Ovary (tissue), 9 donors: ENCODE data around the gene PTCH1. TPM values are rescaled to one million over a fixed set of nuclear protein-coding genes. Genes with fewer than 3 reads are reported as not detected.

Experiments
- DNase-seq, 5 donors: peaks; one replicate each; pipeline ENCODE4 v3.0.0-alpha.2; 2019 to 2020
- H3K27ac ChIP-seq, 2 donors: fragments of 200-600 bp; one replicate each; pipeline versions ENCODE4 v1.5.1 to v1.8.0; 2019 to 2022
- H3K27me3 ChIP-seq: fragments of 200-600 bp; one replicate; pipeline ENCODE4 v1.8.0; 2022
- H3K36me3 ChIP-seq: fragments of 200-600 bp; sonication (generic); one replicate; pipeline ENCODE4 v1.5.1; 2019
- H3K4me1 ChIP-seq: one replicate; pipeline ENCODE4 v1.8.1; 2013; ENCODE audit warnings: mild to moderate bottlenecking, moderate library complexity; ENCODE audit not compliant: insufficient read depth
- H3K4me3 ChIP-seq: fragments of 200-600 bp; sonication (generic); one replicate; pipeline ENCODE4 v1.5.1; 2017
- H3K9me3 ChIP-seq, 2 donors: fragments of 200-600 bp in 1 of 2; sonication (generic) in 1 of 2; one replicate each; pipeline versions ENCODE4 v1.5.1 to v1.8.1; 2013 to 2019; ENCODE audit warnings: mild to moderate bottlenecking in 1 of 2, moderate library complexity in 1 of 2
- EP300 ChIP-seq: sonication (generic); formaldehyde crosslinking; IDR thresholded peaks from one replicate; pipeline ENCODE4 v1.6.1; 2017; ENCODE audit warnings: antibody characterized with exemption
- POLR2A ChIP-seq: fragments of 450-650 bp; IDR thresholded peaks from one replicate; pipeline ENCODE4 v1.6.1; 2017; ENCODE audit warnings: antibody characterized with exemption, mild to moderate bottlenecking, moderate library complexity
- WGBS, 3 donors: extraction: QIAGEN DNeasy Blood & Tissue Kit in 1 of 3; methylation state at CpG; one replicate each; pipeline versions ENCODE4 v1.1.5 to v1.1.7; 2013 to 2017; 5-methylcytosine and 5-hydroxymethylcytosine counted together
- intact Hi-C, 4 donors: fragments of 100-400 bp; cut with DNase I; formaldehyde crosslinking; loops; one replicate each; pipeline versions ENCODE4 v1.11.0 to v1.15.1; 2022 to 2023
- polyA plus RNA-seq, 2 donors: library from polyadenylated mRNA; stranded (reverse); fragments of 200-250 nt in 1 of 2; fragments of 350-450 nt in 1 of 2; fragmentation: Illumina TruSeq in 1 of 2; extraction: RNeasy Lipid Tissue Mini Kit (QIAGEN cat#74804) in 1 of 2; gene quantifications; one replicate each; pipeline ENCODE4 v1.2.3, GENCODE V29; 2013 to 2014
- total RNA-seq, 7 donors: library from RNA; depleted of rRNA in 2 of 7; stranded (reverse); fragments of >200 nt in 2 of 7; fragmentation: NEBNext Ultra II Directional in 3 of 7; extraction: Animal tissue kit (Norgen Biotek cat#: 25700) in 3 of 7; gene quantifications; one replicate each; pipeline versions ENCODE4 v1.1.0 to v1.2.4, GENCODE V29; 2016 to 2023
- TF ChIP-seq, protein P1 (sequence below), 3 donors: fragments of 450-650 bp in 2 of 3; fragments of 200-600 bp in 1 of 3; IDR thresholded peaks; one replicate each; pipeline versions ENCODE4 v1.5.1 to v1.8.0; 2016 to 2022; ENCODE audit warnings: antibody characterized with exemption in 3 of 3, mild to moderate bottlenecking in 1 of 3
- donor health status: DM: no; HTN: no; CAD: no; lungs with moderate emphysema.
- donor health status: DM: no; HTN: no; CAD: no.
- donor health status: Bipolar disorder and iron deficiency.
- donor health status: DM: yes; HTN: yes; CAD: no.
- donor health status: DM: no; HTN: no; CAD: no.
- donor health status: DM: yes; HTN: yes; CAD: no.

The PTCH1 gene
- total and polyA plus RNA-seq, 9 donors: 6.4 to 24.3 (median 13.5) TPM

DNA sequence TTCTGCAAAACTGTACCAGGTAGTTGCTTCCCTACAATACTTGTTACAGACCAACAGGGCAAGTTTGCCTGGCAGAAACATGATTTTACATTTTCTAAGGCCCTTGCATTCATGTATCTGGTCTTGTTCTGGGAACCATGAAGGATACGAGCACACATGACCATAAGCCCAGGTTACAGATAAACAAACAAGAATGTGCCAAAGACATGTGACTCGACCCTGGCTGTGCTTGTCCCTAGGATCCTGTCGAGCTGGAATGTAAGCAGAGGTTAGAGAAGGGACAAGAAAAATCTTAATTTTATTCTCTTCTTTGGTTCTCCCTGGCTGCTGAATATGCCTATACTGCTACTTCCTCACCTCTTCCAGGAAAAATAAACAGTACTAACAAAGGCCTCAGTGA, 32.5 kb downstream of the PTCH1 start:
- Histone ChIP-seq H3K4me1 (peaks cover 27% of the 10 kb centered on the region), H3K9me3 (no peaks in the 10 kb centered on the region), H3K4me3 (no peak overlapping the region), H3K27ac (no peak overlapping the region), H3K27me3 (no peaks in the 10 kb centered on the region), H3K36me3 (no peaks in the 10 kb centered on the region)
- 53 to 77% (median 65%) methylated on average over 3 of the region's 3 CpGs for WGBS, 3 donors
- no peak for DNase-seq
- intact Hi-C loops: no loop called here
- no peak for TF ChIP-seq POLR2A
- no peak for TF ChIP-seq EP300
- TF ChIP-seq, protein P1, sequence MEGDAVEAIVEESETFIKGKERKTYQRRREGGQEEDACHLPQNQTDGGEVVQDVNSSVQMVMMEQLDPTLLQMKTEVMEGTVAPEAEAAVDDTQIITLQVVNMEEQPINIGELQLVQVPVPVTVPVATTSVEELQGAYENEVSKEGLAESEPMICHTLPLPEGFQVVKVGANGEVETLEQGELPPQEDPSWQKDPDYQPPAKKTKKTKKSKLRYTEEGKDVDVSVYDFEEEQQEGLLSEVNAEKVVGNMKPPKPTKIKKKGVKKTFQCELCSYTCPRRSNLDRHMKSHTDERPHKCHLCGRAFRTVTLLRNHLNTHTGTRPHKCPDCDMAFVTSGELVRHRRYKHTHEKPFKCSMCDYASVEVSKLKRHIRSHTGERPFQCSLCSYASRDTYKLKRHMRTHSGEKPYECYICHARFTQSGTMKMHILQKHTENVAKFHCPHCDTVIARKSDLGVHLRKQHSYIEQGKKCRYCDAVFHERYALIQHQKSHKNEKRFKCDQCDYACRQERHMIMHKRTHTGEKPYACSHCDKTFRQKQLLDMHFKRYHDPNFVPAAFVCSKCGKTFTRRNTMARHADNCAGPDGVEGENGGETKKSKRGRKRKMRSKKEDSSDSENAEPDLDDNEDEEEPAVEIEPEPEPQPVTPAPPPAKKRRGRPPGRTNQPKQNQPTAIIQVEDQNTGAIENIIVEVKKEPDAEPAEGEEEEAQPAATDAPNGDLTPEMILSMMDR (IDR thresholded peaks at IDR 0.05): no peak

DNA sequence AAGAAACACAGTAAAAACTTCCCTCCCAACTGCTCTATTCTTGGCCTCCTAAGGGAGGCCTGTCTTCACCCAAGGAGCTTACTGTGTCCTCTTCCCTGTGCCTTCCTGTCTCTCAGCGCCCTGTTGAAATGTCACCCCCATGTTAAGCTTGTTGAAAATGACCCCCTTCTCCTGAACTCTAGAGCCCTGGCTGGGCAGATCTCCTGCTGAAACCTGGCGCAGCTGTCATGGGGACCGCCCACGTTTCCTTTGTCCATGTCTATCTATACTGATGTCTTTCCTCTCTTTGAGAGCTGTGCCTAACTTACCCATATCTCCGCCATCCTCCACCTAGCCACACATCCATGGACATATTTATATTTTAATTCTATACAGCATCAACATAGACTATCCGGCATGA, 33.3 kb downstream of the PTCH1 start:
- TF ChIP-seq, protein P1 (IDR thresholded peaks at IDR 0.05): no peak
- TF ChIP-seq POLR2A: no peak
- no peak for TF ChIP-seq EP300
- intact Hi-C loops: no loop called here
- no peak overlapping the region for H3K27ac ChIP-seq
- 82 to 89% (median 88%) methylated on average over 6 of the region's 6 CpGs for WGBS, 3 donors
- H3K27me3 ChIP-seq: no peaks in the 10 kb centered on the region
- no peaks in the 10 kb centered on the region for H3K36me3 ChIP-seq
- no peak overlapping the region for H3K4me3 ChIP-seq
- H3K9me3 ChIP-seq: no peaks in the 10 kb centered on the region
- peaks cover 29% of the 10 kb centered on the region for H3K4me1 ChIP-seq
- no peak for DNase-seq

DNA sequence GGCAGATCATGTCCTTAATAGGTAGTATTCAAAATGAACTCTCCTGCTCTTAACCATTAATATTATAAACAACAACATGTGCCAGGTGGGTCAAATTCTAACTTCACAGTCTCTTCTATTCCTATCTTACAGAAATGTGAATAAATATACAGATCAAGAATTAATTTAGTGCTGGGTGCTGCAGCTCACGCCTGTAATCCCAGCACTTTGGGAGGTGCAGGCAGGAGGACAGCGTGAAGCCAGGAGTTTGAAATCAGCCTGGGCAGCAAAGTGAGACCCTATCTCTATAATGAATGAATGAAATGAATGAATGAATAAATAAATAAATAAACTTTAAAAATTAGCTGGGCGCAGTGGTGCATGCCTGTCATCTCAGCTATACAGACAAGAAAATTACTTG, 34.1 kb downstream of the PTCH1 start:
- TF ChIP-seq POLR2A (no peak), EP300 (no peak)
- TF ChIP-seq, protein P1 (IDR thresholded peaks at IDR 0.05): no peak

DNA sequence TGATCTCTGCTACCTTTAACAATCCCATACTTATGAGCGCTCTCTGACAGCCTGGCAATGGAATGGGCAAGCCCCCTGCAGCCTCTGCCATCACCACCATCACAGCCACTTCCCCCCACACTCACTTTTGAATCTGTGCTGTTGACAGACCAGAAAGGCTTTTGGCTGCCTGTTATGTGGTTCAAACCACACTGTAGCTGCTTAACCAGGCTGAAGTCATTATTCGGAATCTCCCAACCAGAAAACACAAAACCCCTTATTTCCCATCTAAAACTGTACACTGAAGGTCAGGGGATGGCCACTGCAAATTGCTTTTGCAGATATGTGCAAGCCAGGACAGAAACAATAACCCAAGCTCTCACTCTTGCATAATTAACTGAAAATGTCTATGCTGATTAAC, 35.8 kb downstream of the PTCH1 start:
- Histone ChIP-seq H3K27me3 (no peaks in the 10 kb centered on the region), H3K27ac (no peak overlapping the region), H3K9me3 (no peaks in the 10 kb centered on the region), H3K4me1 (peaks cover 17% of the 10 kb centered on the region), H3K36me3 (no peaks in the 10 kb centered on the region), H3K4me3 (no peak overlapping the region)
- intact Hi-C loops: no loop called here
- WGBS, 3 donors: 70 to 88% (median 80%) methylated on average over 2 of the region's 2 CpGs
- DNase-seq: no peak
- TF ChIP-seq POLR2A (no peak), EP300 (no peak)
- TF ChIP-seq, protein P1 (IDR thresholded peaks at IDR 0.05): no peak

More for the DNA sequence above, 34.1 kb downstream of the PTCH1 start:
- WGBS, 3 donors: 91 to 97% (median 93%) methylated on average over 3 of the region's 3 CpGs
- intact Hi-C loops: no loop called here
- Histone ChIP-seq H3K4me3 (no peak overlapping the region), H3K27me3 (no peaks in the 10 kb centered on the region), H3K9me3 (no peaks in the 10 kb centered on the region), H3K36me3 (no peaks in the 10 kb centered on the region), H3K27ac (no peak overlapping the region), H3K4me1 (peaks cover 29% of the 10 kb centered on the region)
- no peak for DNase-seq
